HG03196 (cell line): ENCODE results near the gene OR6J1.
"Not testable (repeated sequence)": the region's sequence is repeated elsewhere in the genome, so short reads cannot be mapped to it uniquely, and the experiment has no call there.

Experiments used
- ATAC-seq: cut with Tn5 transposase; IDR thresholded peaks from one replicate; pipeline ENCODE4 v1.9.1; 2021; ENCODE audit not compliant: unreplicated experiment

The OR6J1 gene

GRCh38 chr14:22644305-22644635, at the start of gene OR6J1:
OR6J1 (minus strand) TSS chr14:22644352; CDS start chr14:22634811, 9,541 bp downstream.
- no peak for ATAC-seq

GRCh38 chr14:22692194-22692593, 48.0 kb upstream of the OR6J1 start:
- ATAC-seq: no peak

- no peak for ATAC-seq
Observed at GRCh38 chr14:22691171-22691570, 47.0 kb upstream of the OR6J1 start.

GRCh38 chr14:22689199-22689598, 45.0 kb upstream of the OR6J1 start:
- ATAC-seq: no peak

- ATAC-seq: not testable (repeated sequence)
Observed at GRCh38 chr14:22687969-22688368, 43.8 kb upstream of the OR6J1 start.

GRCh38 chr14:22686176-22686611, 42.0 kb upstream of the OR6J1 start:
- ATAC-seq: not testable (repeated sequence)

- ATAC-seq: no peak
Observed at GRCh38 chr14:22685467-22685866, 41.3 kb upstream of the OR6J1 start.

GRCh38 chr14:22683428-22683827, 39.3 kb upstream of the OR6J1 start:
- not testable (repeated sequence) for ATAC-seq

GRCh38 chr14:22678221-22678620, 34.1 kb upstream of the OR6J1 start:
- ATAC-seq: no peak

GRCh38 chr14:22677551-22677950, 33.4 kb upstream of the OR6J1 start:
- ATAC-seq: not testable (repeated sequence)

GRCh38 chr14:22671622-22672021, 27.5 kb upstream of the OR6J1 start:
- no peak for ATAC-seq

- ATAC-seq: no peak
Observed at GRCh38 chr14:22668863-22669262, 24.7 kb upstream of the OR6J1 start.

GRCh38 chr14:22668417-22668816, 24.3 kb upstream of the OR6J1 start:
- no peak for ATAC-seq

GRCh38 chr14:22667881-22668280, 23.7 kb upstream of the OR6J1 start:
- ATAC-seq: no peak

GRCh38 chr14:22666203-22666893, 22.2 kb upstream of the OR6J1 start:
- no peak for ATAC-seq

GRCh38 chr14:22664261-22664660, 20.1 kb upstream of the OR6J1 start:
- ATAC-seq: no peak

GRCh38 chr14:22660654-22661053, 16.5 kb upstream of the OR6J1 start:
- no peak for ATAC-seq

- no peak for ATAC-seq
Observed at GRCh38 chr14:22658946-22659345, 14.8 kb upstream of the OR6J1 start.

- no peak for ATAC-seq
Observed at GRCh38 chr14:22657861-22658260, 13.7 kb upstream of the OR6J1 start.

- no peak for ATAC-seq
Observed at GRCh38 chr14:22656945-22657731, 13.0 kb upstream of the OR6J1 start.

- no peak for ATAC-seq
Observed at GRCh38 chr14:22656226-22656625, 12.1 kb upstream of the OR6J1 start.

- no peak for ATAC-seq
Observed at GRCh38 chr14:22653012-22653621, 9.0 kb upstream of the OR6J1 start.
